Gastroesophageal sphincter (tissue), 4 donors: ENCODE measurements around the gene ZDHHC17. TPM values are rescaled to one million over a fixed set of nuclear protein-coding genes. Genes with fewer than 3 reads are reported as not detected.

Source experiments
- ATAC-seq: fragments of 150-250 bp; one replicate; pipeline ENCODE4 v1.9.1; 2016; ENCODE audit warnings: mild to moderate bottlenecking, moderate library complexity
- H3K27ac ChIP-seq, 4 donors: fragments of 200-600 bp; sonication (generic) in 3 of 4; 1 replicate in 3 of 4; 2 replicates in 1 of 4; pipeline ENCODE4 v1.5.1; 2016 to 2019
- H3K27me3 ChIP-seq: fragments of 200-600 bp; sonication (generic); one replicate; pipeline ENCODE4 v1.5.1; 2019
- H3K36me3 ChIP-seq, 2 donors: fragments of 200-600 bp; sonication (generic); one replicate each; pipeline ENCODE4 v1.5.1; 2019; ENCODE audit warnings: control low read depth in 1 of 2
- H3K4me1 ChIP-seq, 3 donors: fragments of 200-600 bp; sonication (generic); 1 replicate in 2 of 3; 2 replicates in 1 of 3; pipeline ENCODE4 v1.5.1; 2016 to 2019; ENCODE audit warnings: control low read depth in 2 of 3
- H3K4me3 ChIP-seq, 2 donors: fragments of 200-600 bp; sonication (generic); one replicate each; pipeline ENCODE4 v1.5.1; 2019; ENCODE audit warnings: mild to moderate bottlenecking in 1 of 2, moderate library complexity in 1 of 2
- H3K9me3 ChIP-seq, 3 donors: fragments of 200-600 bp; sonication (generic); one replicate each; pipeline ENCODE4 v1.5.1; 2017 to 2019; ENCODE audit warnings: control low read depth in 2 of 3
- CTCF ChIP-seq, 4 experiments: fragments of 200-600 bp in 2 of 4; fragments of 450-650 bp in 2 of 4; sonication (generic) in 1 of 4; IDR thresholded peaks; one replicate each; pipeline ENCODE4 v1.5.1; 2017 to 2019; ENCODE audit warnings: antibody characterized with exemption in 4 of 4, mild to moderate bottlenecking in 2 of 4, moderate library complexity in 2 of 4
- EP300 ChIP-seq: sonication (generic); formaldehyde crosslinking; IDR thresholded peaks from one replicate; pipeline ENCODE4 v1.6.1; 2017; ENCODE audit warnings: antibody characterized with exemption, mild to moderate bottlenecking
- POLR2A ChIP-seq, 2 donors: fragments of 450-650 bp; IDR thresholded peaks; one replicate each; pipeline ENCODE4 v1.6.1; 2017; ENCODE audit warnings: antibody characterized with exemption in 2 of 2, mild to moderate bottlenecking in 2 of 2, moderate library complexity in 1 of 2
- POLR2AphosphoS5 ChIP-seq: sonication (generic); formaldehyde crosslinking; IDR thresholded peaks from one replicate; pipeline ENCODE4 v1.6.1; 2017; ENCODE audit warnings: antibody characterized with exemption
- WGBS, 2 donors: methylation state at CpG; one replicate each; pipeline ENCODE4 v1.1.5; 2018; ENCODE audit warnings: low coverage in 1 of 2; 5-methylcytosine and 5-hydroxymethylcytosine counted together
- total RNA-seq, 4 donors: library from RNA; depleted of rRNA; stranded (reverse); fragments of >200 nt; gene quantifications; one replicate each; pipeline ENCODE4 v1.1.0, GENCODE V29; 2016

ZDHHC17 gene
- total RNA-seq, 4 donors from 2014 or later: 25.4 to 71.8 (median 36.8) TPM

GRCh38 chr12:76798864-76799263, 34.9 kb downstream of the ZDHHC17 start:
- H3K36me3 ChIP-seq: peaks cover 0 to 22% of the 10 kb centered on the region in 2 donors
- no peaks in the 10 kb centered on the region for H3K9me3 ChIP-seq
- H3K4me1 ChIP-seq: peaks cover 0 to 9% (median 0%) of the 10 kb centered on the region in 3 donors
- WGBS, 2 donors: 96% methylated on average over 4 of the region's 4 CpGs; no CpG with 5 or more reads in 1 of the 2 donors
- no peaks in the 10 kb centered on the region for H3K27me3 ChIP-seq
- no peak overlapping the region for H3K27ac ChIP-seq
- no peak for ATAC-seq
- no peak overlapping the region for H3K4me3 ChIP-seq
- TF ChIP-seq CTCF (IDR thresholded peaks at IDR 0.05): no peak
- no peak for TF ChIP-seq EP300
- TF ChIP-seq POLR2AphosphoS5: no peak
- TF ChIP-seq POLR2A (IDR thresholded peaks at IDR 0.05): no peak

GRCh38 chr12:76799362-76799761, 35.4 kb downstream of the ZDHHC17 start:
- Histone ChIP-seq H3K9me3 (no peaks in the 10 kb centered on the region), H3K4me3 (no peak overlapping the region), H3K36me3 (peaks cover 0 to 22% of the 10 kb centered on the region in 2 donors), H3K27me3 (no peaks in the 10 kb centered on the region), H3K4me1 (peaks cover 0 to 9% (median 0%) of the 10 kb centered on the region in 3 donors), H3K27ac (no peak overlapping the region)
- TF ChIP-seq CTCF (IDR thresholded peaks at IDR 0.05) (no peak), POLR2AphosphoS5 (no peak), POLR2A (IDR thresholded peaks at IDR 0.05) (no peak), EP300 (no peak)
- WGBS, 2 donors: 94 to 98% methylated on average over 2 of the region's 2 CpGs
- no peak for ATAC-seq

GRCh38 chr12:76802060-76802459, 38.1 kb downstream of the ZDHHC17 start:
- ATAC-seq: no peak
- 84 to 94% methylated on average over 3 of the region's 3 CpGs for WGBS, 2 donors
- TF ChIP-seq POLR2A (IDR thresholded peaks at IDR 0.05): no peak
- TF ChIP-seq CTCF (IDR thresholded peaks at IDR 0.05): no peak
- TF ChIP-seq POLR2AphosphoS5: no peak
- TF ChIP-seq EP300: no peak

GRCh38 chr12:76804435-76804976, 40.6 kb downstream of the ZDHHC17 start:
- WGBS, 2 donors: 93% methylated on average over 7 to 8 of the region's 8 CpGs
- Histone ChIP-seq H3K4me3 (no peak overlapping the region), H3K36me3 (peaks cover 3 to 58% of the 10 kb centered on the region in 2 donors), H3K27me3 (no peaks in the 10 kb centered on the region), H3K4me1 (no peaks in the 10 kb centered on the region), H3K27ac (no peak overlapping the region), H3K9me3 (no peaks in the 10 kb centered on the region)
- no peak for ATAC-seq
- no peak for TF ChIP-seq EP300
- no peak for TF ChIP-seq CTCF (IDR thresholded peaks at IDR 0.05)
- TF ChIP-seq POLR2A (IDR thresholded peaks at IDR 0.05): no peak
- no peak for TF ChIP-seq POLR2AphosphoS5

More at GRCh38 chr12:76802060-76802459, 38.1 kb downstream of the ZDHHC17 start:
- Histone ChIP-seq H3K9me3 (no peaks in the 10 kb centered on the region), H3K4me1 (no peaks in the 10 kb centered on the region), H3K27me3 (no peaks in the 10 kb centered on the region), H3K27ac (no peak overlapping the region), H3K4me3 (no peak overlapping the region), H3K36me3 (peaks cover 0 to 41% of the 10 kb centered on the region in 2 donors)

- no peak for ATAC-seq
- Histone ChIP-seq H3K9me3 (no peaks in the 10 kb centered on the region), H3K36me3 (peaks cover 3 to 83% of the 10 kb centered on the region in 2 donors), H3K4me1 (no peaks in the 10 kb centered on the region), H3K4me3 (no peak overlapping the region), H3K27me3 (no peaks in the 10 kb centered on the region), H3K27ac (no peak overlapping the region)
- TF ChIP-seq POLR2A (IDR thresholded peaks at IDR 0.05) (no peak), EP300 (no peak), POLR2AphosphoS5 (no peak), CTCF (IDR thresholded peaks at IDR 0.05) (no peak)
- 64 to 73% methylated on average over 5 to 6 of the region's 6 CpGs for WGBS, 2 donors
These were observed 46.9 kb downstream of the ZDHHC17 start for GRCh38 chr12:76810671-76811419.
